ENCODE measurements around the gene DAP.

DAP gene

GRCh38 chr5:10708189-10708944, 52.7 kb downstream of the DAP start:
- DNase-seq, result no peak

- DNase-seq, result peak; percentile 51
These were observed 53.6 kb downstream of the DAP start for GRCh38 chr5:10707198-10708142.

GRCh38 chr5:10706326-10706725, 54.7 kb downstream of the DAP start:
- DNase-seq, result no peak

GRCh38 chr5:10705747-10706146, 55.3 kb downstream of the DAP start:
- DNase-seq, result peak; percentile 23

GRCh38 chr5:10704949-10705621, 55.9 kb downstream of the DAP start:
- peak; percentile 64 for DNase-seq

GRCh38 chr5:10703676-10704075, 57.4 kb downstream of the DAP start:
- no peak for DNase-seq

GRCh38 chr5:10702911-10703491, 58.0 kb downstream of the DAP start:
- peak; percentile 30 for DNase-seq

GRCh38 chr5:10702040-10702629, 58.9 kb downstream of the DAP start:
- DNase-seq, result peak; percentile 78

- DNase-seq, result peak; percentile 52
These were observed 59.4 kb downstream of the DAP start for GRCh38 chr5:10701567-10702039.

- no peak for DNase-seq
These were observed 60.5 kb downstream of the DAP start for GRCh38 chr5:10700516-10700915.

- DNase-seq, result no peak
These were observed 61.0 kb downstream of the DAP start for GRCh38 chr5:10699987-10700386.

- no peak for DNase-seq
These were observed 61.7 kb downstream of the DAP start for GRCh38 chr5:10699281-10699874.

GRCh38 chr5:10695759-10696543, 65.1 kb downstream of the DAP start:
- DNase-seq, result peak; percentile 50

GRCh38 chr5:10695055-10695649, 65.9 kb downstream of the DAP start:
- DNase-seq, result peak; percentile 68

- peak; percentile 93 for DNase-seq
These were observed 68.9 kb downstream of the DAP start for GRCh38 chr5:10691826-10692785.

- peak; percentile 52 for DNase-seq
These were observed 70.3 kb downstream of the DAP start for GRCh38 chr5:10690460-10691440.

GRCh38 chr5:10689391-10690081, 71.5 kb downstream of the DAP start:
- peak; percentile 63 for DNase-seq
